ENCODE measurements around the gene MEGF6.

DNA sequence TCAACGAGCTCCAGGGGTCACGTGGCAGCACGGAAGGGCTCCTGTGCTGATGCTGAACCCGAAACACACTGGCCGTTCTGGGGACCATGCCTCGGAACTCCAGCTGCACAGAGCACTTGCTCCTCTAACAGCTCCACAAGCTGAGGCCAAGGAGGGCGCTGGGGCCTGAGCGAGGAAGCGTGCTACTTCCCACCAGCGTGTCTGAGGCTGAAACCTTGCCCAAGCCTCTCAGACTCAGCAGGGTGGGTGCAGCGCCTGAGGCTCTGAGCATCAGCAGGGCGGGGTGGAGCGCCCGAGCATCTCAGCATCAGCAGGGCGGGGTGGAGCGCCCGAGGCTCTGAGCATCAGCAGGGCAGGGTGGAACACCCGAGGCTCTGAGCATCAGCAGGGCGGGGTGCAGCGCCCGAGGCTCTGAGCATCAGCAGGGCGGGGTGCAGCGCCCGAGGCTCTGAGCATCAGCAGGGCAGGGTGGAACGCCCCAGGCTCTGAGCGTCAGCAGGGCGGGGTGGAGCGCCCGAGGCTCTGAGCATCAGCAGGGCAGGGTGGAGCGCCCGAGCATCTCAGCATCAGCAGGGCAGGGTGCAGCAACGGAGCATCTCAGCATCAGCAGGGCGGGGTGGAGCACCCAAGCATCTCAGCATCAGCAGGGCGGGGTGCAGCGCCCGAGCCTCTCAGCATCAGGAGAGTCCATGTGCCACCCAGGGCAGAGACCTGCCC lies 29.0 kb upstream of the MEGF6 start:
- TF ChIP-seq EZH2 (IDR thresholded peaks at IDR 0.05) = no peak
- no peak for TF ChIP-seq POLR2AphosphoS5 (IDR thresholded peaks at IDR 0.05; ENCODE audit: borderline replicate concordance, low read depth, low read length)
- TF ChIP-seq FOXP2 (optimal IDR thresholded peaks at IDR 0.05; ENCODE audit: control extremely low read depth, extremely low read length, insufficient read depth) = no peak
